HG03558 (cell line): ENCODE data around the gene ZNF587.
"Not testable (repeated sequence)": the region's sequence is repeated elsewhere in the genome, so short reads cannot be mapped to it uniquely, and the experiment has no call there.

ENCODE experiments used
- ATAC-seq: cut with Tn5 transposase; IDR thresholded peaks from one replicate; pipeline ENCODE4 v1.9.1; 2021; ENCODE audit warnings: moderate number of reproducible peaks; ENCODE audit not compliant: unreplicated experiment; ENCODE audit errors: extremely low read depth

ZNF587 gene

DNA sequence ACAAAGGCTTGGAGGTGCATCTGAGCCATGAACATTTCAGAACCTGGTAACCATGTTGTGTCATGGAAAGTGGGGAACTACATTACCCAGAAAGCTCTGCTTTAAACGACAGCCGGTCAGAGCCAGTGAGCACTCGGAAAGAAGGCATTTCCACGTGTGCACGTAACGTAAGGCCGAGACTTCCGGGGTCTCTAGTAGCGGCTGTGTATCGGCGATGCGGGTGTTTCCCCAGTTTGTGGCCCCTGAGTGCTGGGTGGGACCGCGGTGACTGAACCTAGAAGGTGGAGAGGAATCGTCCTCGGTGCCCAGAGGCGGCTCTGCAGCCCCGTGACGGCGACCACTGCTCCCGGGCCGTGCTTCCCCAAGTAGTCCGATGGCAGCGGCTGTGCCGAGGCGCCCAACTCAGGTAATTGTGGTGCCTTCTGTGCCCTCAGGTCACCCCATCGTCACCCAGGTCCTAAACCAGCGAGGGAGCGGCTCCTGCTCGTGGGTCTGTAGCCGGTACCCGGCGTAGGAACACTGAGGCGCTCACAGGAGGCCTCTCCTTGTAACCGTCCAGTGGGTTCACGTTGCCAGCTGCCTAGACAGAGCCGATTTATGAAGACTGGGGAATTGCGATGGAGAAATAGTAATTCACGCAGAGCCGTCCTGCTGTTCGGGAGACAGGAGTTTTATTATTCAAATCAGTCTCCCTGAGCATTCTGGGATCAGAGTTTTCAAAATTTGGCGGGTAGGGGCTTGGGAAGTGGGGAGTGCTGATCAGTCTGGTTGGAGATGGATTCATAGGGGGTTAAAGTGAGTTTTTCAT is at the start of gene ZNF587:
Gene ZNF587 (plus strand): TSS at position 194 of the 808 bp plus-strand sequence. CDS start 180 bp downstream, at position 374.
- peak; percentile 90 for ATAC-seq

DNA sequence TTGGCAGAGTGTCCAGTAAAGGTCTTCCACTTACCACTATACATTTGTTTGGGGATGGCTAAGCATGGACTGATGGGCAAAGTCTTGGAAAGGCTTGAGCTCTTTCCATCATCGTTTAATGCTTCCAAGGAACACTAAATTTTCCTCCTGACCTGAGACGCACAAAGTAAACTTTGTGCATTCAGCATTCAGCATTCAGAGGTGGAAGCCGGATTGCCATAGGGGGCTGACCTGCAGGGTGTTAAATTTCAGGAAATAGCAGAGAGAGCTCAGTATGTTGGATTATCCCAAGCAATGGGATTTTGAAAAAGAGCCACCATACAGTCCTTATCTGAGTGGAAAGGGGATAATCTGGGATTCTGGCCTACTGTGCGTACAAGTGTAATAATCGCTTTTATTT is 49.0 kb upstream of the ZNF587 start:
- ATAC-seq, result no peak

DNA sequence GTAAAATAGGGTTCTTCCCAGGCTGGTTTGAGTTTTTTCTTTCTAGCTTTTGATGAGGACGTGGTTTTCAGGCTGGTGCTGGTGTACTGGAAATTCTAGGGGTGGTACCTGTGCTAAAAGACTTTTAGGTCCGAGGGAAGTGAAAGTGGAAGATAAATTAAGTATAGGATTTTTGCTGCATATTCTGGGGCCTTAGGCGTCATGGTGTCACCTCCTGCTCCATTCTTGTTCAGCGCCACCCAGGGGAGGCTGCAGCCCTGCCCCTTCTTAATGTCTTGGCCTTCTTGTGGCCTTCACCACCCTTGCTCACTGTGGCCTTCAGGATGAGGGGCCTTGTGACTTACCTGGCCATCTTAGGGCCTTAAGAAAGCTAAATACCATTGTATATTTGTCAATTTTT is 47.4 kb upstream of the ZNF587 start:
- no peak for ATAC-seq

DNA sequence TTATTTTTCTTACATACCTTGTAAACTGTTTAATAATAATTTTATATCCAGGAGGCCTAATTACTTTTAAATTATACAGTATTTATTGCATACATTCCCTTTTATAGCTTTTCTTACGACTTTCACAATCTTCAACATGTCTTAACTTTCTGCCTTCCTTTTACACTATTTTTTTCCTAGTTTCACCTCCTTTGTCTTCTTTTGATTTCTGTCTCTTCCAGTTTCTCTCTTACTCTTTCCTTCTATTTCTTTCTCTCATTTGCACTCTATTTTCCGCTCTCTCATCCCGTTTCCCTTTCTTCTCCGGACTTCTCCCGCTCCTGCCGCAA is 46.4 kb upstream of the ZNF587 start:
- no peak for ATAC-seq

DNA sequence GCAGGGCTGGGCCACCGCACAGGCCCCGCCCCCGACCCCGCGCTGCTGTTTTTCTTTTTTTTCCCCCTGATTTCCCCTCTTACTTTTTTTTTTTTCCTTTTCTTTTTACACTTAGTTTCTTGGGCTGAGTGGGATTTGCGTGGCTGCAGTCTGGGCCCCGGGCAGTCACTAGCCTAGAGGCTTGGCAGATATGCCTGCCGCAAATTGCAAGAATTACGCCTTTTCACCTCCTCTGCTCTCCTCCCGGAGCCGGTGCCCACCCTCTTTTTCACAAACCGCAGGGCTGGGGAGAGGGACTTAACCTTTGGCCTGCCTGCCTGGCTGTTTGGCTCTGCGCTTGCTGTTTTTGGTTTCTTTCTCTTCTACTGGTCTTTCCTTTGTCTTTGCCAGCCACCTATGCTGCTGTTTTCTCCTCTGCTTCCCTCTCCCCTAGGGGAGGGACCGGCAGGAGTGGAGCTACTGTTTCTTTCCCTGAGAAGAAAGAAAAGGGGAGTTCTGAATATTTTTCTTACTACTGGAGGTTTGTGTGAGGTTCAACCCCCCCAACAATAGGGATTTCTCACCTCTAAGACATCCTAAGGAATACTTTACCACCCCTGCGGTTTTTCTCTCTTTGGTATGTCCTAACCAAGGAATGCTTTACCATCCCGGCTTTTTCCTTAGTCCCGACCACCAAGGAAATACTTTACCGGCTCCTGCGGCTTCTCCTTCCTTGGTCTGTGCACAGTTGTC is 45.9 kb upstream of the ZNF587 start:
- ATAC-seq, result no peak

DNA sequence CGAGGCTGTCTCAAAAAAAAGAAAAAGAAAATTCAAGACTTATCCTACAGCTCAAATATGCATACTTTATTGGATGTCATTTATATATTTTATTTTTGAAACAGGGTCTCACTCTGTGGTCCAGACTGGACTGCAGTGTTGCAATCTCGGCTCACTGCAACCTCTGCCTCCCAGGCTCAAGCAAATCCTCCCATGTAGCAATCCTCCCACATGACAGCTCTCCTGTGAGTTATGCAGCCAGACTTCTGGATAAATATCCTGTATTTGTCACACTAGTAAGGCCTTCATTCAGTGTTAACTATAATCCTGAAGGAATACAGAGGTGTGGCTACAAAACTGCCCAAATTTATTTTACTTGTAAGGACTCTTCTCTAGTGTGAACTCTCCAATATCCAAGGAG is 42.1 kb upstream of the ZNF587 start:
- no peak for ATAC-seq

DNA sequence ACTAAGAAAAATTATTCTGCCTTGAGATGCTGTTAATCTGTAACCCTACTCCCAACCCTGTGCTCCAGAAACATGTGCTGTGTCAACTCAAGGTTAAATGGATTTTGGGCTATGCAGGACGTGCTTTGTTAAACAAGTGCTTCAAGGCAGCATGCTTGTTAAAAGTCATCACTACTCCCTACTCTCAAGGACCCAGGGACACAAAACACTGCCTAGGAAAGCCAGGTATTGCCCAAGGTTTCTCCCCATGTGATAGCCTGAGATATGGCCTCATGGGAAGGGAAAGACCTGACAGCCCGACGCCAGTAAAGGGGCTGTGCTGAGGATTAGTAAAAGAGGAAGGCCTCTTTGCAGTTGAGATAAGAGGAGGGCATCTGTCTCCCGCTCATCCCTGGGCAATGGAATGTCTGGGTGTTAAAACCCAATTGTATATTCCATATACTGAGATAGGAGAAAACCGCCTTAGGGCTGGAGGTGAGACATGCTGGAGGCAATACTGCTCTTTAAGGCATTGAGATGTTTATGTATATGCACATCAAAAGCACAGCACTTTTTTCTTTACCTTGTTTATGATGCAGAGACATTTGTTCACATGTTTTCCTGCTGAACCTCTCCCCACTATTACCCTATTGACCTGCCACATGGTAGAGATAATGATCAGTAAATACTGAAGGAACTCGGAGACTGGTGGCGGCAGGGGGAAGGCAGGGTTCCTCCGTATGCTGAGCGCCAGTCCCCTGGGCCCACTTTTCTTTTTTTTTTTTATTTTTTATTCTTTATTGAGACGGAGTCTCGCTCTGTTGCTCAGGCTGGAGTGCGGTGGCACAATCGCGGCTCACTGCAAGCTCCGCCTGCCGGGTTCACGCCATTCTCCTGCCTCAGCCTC is 39.0 kb upstream of the ZNF587 start:
- ATAC-seq, result not testable (repeated sequence)

DNA sequence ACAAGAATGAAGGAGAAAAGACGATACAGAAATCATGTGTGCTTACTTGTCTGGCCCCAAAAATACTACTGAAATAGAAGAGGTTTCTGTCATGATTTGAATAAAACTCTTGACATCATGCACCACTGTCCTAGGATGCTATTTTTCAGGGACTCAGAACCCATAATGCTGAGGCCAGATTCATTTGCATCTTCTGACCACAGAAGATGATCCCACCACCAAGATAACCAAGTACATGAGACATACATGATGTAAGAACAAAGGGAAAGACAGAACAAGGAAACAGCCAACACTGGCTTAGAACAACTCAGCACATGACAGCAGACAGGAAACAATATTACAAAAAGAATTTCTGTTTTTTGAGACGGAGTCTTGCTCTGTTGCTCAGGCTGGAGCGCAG is 37.4 kb upstream of the ZNF587 start:
- no peak for ATAC-seq

DNA sequence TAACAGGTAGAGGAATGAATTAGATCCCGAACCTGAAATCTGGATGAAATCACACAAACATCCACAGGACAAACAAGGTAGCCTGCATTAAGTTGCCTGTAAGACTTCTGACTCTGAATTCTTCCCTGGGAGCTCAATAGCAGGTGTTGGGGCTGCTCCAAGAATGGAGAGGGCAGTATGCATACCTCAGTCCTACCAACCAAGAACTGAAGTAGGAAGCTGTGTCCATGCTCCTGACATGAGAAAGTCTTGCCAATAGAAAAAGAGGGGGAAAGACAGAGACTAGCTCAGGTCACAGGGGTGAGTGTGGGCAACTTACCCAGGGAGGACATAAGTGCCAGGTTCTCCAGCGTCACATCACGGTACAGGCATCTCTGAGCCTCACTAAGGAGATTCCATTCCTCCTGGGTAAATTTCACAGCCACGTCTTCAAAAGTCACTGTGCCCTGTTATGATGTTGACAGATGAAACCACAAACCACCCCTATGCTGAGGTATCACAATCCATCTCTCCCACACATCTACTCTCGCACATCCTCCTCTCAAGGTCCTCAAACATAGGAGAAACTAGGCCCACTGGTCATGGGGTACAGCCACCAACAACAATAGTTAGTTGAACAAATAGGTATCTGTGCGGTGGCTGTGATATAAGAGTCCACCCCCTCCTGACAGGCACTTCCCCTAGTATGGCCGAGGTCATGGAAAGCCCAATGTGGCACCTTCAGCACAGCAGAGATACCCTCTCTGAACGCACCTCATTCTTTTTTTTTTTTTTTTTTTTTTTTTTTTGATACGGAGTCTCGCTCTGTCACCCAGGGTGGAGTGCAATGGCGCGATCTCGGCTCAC is 36.5 kb upstream of the ZNF587 start:
- not testable (repeated sequence) for ATAC-seq

DNA sequence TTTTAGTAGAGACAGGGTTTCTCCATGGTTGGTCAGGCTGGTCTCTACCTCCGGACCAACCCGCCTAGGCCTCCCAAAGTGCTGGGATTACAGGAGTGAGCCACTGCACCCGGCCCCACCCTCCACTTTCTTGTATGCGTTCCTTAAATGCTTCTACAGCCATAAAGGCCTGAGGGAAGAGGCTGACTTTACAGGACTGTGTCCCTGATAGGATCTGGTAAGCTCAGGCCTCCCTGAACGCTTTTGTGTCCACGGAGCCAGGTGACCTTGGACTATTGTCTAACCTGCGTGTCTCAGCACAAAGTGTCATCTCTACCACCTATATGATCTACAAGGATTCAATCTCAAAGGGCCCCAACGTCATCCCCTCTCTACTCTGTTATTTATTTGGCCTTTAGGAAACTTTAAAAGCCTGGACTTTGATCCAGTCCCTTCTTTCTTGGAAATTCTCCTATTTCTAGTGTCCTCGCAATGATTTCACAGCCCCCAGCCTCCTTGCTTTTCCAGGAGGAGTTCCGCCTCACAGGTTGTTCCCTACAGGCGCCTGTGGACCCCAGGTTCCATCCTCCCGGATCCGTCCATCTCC is 35.6 kb upstream of the ZNF587 start:
- ATAC-seq, result no peak

DNA sequence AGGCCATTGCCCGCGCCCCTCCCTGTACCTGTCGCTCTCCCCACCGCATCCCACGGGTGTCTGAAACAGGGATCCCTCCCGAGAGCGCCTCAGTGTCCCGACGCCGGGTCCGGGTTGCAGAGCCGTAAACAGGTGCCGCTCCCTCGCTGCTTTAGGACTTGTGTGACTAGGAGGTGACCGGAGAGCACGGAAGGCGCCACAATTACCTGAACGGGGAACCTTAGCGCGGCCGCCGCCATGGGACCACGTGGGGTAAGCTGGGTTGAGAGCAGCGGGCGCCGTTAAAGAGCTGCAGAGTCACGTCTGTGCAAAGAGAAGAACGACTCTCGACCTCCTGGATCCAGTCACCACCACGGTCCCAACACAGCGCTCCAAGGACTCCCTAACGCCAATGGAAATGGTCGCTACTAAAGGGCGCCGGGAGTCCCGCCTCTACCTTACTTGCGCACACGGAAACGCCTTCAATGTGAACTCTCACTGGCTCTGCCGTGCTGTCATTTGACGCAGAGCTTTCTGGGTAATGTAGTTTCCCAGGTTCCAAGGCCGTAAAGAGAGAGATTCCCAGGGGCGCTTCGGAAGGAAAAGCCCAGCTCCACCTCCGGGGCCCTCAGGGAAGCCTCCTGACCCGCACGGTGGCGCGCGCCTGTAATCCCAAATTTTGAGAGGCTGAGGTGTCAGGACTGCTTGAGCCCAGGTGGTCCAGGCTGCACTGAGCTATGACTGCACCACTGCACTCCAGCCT is 35.0 kb upstream of the ZNF587 start, which contains the start of gene ZNF552:
Gene ZNF552 (minus strand): TSS at position 409 of the 742 bp plus-strand sequence. CDS start 170 bp downstream, at position 239.
- ATAC-seq, result peak; percentile 46

DNA sequence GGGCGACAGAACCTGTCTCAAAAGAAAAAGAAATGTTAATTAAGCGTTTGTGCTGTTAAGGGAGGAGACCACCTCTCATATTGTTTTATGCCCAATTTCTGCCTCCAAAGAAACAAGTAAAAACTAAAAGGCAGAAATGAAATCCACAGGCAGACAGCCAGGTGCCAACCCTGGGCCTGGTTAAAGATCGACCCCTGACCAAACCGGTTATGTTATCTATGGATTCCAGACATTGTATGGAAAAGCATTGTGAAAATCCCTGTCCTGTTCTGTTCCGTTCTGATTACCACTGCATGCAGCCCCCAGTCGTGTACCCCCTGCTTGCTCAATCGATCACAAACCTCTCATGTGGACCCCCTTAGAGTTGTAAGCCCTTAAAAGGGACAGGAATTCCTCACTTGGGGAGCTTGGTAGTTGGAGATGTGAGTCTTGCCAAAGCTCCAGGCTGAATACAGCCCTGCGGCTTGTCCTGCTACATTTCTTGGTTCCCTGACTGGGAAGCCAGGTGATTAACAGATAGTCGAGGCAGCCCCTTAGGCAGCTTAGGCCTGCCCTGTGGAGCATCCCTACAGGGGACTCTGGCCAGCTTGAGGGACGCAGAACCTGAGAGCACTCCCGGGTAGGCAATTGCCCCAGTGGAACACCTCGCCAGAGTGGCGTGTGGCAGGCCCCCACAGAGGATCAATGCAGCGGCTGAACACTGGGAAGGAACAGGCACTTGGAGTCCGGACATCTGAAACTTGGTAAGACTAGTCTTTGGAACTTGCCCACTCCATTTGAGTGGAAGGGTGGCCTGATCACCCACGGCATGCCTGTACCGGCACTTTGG is 34.2 kb upstream of the ZNF587 start:
- ATAC-seq, result no peak

DNA sequence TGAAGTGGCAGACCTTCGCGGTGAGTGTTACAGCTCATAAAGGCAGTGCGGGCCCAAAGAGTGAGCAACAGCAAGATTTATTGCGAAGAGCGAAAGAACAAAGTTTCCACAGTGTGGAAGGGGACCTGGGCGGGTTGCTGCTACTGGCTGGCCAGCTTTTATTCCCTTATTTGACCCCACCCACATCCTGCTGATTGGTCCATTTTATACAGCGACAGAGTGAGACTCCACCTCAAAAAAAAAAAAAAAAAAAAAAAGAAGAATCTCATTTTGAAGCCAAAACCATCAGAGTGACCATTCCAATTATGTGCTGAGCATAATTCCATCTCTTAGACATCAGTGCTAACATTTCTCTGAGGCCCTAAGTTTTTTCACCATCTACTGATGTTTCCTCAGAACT is 33.0 kb upstream of the ZNF587 start:
- ATAC-seq, result no peak

DNA sequence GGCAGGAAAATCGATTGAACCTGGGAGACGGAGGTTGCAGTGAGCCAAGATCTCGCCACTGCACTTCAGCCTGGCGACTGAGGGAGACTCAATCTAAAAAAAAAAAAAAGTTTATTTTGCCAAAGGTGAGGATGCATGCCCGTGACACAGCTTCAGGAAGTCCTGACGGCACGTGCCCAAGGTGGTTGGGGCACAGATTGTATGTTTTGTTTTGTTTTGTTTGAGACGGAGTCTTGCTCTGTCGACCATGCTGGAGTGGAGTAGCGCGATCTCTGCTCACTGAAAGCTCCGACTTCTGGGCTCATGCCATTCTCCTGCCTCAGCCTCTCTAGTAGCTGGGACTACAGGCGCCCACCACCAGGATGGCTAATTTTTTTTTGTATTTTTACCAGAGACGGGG is 31.7 kb upstream of the ZNF587 start:
- no peak for ATAC-seq

DNA sequence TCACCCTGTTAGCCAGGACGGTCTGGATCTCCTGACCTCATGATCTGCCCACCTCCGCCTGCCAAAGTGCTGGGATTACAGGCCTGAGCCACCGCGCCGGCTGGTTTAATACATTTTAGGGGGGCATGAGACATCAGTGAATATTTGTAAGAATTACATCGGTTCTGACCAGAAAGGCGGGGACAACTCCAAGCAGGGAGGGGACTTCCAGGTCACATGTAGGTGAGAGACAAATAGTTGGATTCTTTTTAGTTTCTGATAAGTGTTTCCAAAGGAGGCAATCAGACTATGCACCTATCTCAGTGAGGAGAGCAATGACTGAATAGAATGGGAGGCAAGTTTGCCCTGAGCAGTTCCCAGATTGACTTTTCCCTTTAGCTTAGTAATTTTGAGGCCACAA is 31.3 kb upstream of the ZNF587 start:
- ATAC-seq, result no peak

DNA sequence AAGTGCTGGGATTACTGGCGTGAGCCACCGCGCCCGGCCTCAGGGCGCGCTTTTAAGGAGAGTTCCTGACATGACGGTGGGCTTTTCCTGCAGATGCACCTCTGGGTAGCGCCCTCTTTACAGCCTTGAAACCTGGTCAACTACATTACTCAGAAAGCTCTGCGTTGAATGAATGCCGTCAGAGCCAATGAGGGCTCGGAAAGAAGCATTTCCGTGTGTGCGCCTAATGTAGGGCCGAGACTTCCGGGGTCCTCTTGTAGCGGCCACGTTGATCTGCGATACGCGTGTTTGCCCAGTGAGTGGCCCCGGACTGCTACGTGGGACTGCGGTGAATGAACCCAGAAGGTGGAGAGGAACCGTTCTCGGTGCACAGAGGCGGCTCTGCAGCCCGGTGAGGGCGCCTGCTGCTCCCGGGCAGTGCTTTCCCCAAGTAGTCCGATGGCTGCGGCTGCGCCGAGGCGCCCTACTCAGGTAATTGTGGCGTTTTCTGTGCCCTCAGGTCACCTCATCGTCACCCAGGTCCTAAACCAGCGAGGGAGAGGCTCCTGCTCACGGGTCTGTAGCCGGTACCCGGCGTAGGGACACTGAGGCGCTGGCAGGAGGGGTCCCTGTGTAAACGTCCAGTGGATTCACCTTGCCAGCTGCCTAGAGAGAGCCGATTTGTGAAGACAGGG is 30.0 kb upstream of the ZNF587 start:
- peak; percentile 73 for ATAC-seq

DNA sequence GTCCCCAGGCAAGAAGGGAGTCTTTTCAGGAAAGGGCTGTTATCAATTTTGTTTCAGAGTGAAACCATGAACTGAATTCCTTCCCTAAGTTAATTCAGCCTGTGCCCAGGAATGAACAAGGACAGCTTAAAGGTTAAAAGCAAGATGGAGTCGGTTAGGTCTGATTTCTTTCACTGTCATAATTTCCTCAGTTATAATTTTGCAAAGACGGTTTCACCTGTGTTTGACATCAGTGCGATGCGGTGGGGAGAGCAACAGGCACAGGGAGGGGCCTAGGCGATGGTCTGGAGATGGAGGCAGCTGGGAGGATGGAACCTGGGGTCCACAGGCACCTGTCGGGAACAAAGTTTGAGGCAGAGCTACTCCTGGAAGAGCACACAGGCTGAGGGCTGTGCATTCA is 29.1 kb upstream of the ZNF587 start:
- ATAC-seq, result no peak
